ENCODE data around the gene PIGP. TPM values are rescaled to one million over a fixed set of nuclear protein-coding genes. Genes with fewer than 3 reads are reported as not detected.
"Not testable (repeated sequence)": the region's sequence is repeated elsewhere in the genome, so short reads cannot be mapped to it uniquely, and the experiment has no call there.

The PIGP gene
- total and polyA plus RNA-seq, 10 donors, result 9.2 to 26.0 (median 16.8) TPM

DNA sequence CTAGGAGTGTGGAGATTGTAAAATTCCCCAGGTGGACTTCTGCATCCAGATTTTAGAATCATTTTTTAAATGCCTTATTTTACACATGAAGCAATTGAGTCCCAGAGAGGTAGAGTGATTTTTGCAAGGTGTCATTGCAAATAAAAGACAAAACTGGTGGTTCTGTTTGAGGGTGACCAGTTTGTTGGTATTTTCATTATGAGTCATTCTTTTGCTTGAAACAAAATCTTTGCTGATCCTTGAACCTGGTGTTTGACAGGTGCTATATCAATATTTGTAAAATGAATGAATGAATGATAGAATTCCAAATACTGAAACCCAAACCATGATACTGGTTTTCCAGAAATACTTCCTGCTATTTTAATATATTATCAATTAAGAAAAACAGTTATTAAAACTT lies 44.3 kb upstream of the PIGP start:
- intact Hi-C loops (cut with DNase I; ENCODE audit: low total_unique reads), result no loop called here
- TF ChIP-seq CTCF (IDR thresholded peaks at IDR 0.05 in 8 of 11, conservative IDR thresholded peaks at IDR 0.05 in 3 of 11) (no peak), POLR2AphosphoS5 (IDR thresholded peaks at IDR 0.05) (no peak), POLR2A (IDR thresholded peaks at IDR 0.05) (no peak)
- H3K27me3 ChIP-seq (replicated peaks in 1 of 7), result no peaks in the 10 kb centered on the region

GRCh38 chr21:37116459-37116858 lies 43.6 kb upstream of the PIGP start:
- H3K4me3 ChIP-seq; intact Hi-C loops (cut with DNase I; ENCODE audit: low total_unique reads); H3K4me1 ChIP-seq; H3K27me3 ChIP-seq (replicated peaks in 1 of 7); H3K27ac ChIP-seq; DNase-seq; H3K9me3 ChIP-seq: not testable (repeated sequence)
- H3K36me3 ChIP-seq, result peaks cover 0 to 31% (median 2%) of the 10 kb centered on the region in 6 donors
- WGBS, 5 donors, result 93 to 98% (median 97%) methylated on average over 2 of the region's 2 CpGs

More for the DNA sequence above, 44.3 kb upstream of the PIGP start:
- Histone ChIP-seq H3K27ac (no peak overlapping the region), H3K9me3 (no peaks in the 10 kb centered on the region), H3K4me1 (no peaks in the 10 kb centered on the region), H3K36me3 (peaks cover 0 to 31% (median 2%) of the 10 kb centered on the region in 6 donors), H3K4me3 (no peak overlapping the region)
- DNase-seq, result no peak

DNA sequence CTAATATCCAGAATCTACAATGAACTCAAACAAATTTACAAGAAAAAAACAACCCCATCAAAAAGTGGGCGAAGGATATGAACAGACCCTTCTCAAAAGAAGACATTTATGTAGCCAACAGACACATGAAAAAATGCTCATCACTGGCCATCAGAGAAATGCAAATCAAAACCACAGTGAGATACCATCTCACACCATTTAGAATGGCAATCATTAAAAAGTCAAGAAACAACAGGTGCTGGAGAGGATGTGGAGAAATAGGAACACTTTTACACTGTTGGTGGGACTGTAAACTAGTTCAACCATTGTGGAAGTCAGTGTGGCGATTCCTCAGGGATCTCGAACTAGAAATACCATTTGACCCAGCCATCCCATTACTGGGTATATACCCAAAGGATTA lies 41.4 kb upstream of the PIGP start:
- H3K4me1 ChIP-seq; H3K9me3 ChIP-seq; intact Hi-C loops (cut with DNase I; ENCODE audit: low total_unique reads); H3K4me3 ChIP-seq; H3K27me3 ChIP-seq (replicated peaks in 1 of 7); H3K27ac ChIP-seq; DNase-seq: not testable (repeated sequence)
- H3K36me3 ChIP-seq, result peaks cover 0 to 12% (median 1%) of the 10 kb centered on the region in 6 donors
- 85 to 97% (median 91%) methylated on average over 1 of the region's 3 CpGs for WGBS, 5 donors

DNA sequence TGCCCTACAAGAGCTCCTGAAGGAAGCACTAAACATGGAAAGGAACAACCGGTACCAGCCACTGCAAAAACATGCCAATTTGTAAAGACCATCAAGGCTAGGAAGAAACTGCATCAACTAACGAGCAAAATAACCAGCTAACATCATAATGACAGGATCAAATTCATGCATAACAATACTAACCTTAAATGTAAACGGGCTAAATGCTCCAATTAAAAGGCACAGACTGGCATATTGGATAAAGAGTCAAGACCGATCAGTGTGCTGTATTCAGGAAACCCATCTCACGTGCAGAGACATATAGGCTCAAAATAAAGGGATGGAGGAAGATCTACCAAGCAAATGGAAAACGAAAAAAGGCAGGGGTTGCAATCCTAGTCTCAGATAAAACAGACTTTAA lies 38.2 kb upstream of the PIGP start:
- H3K4me1 ChIP-seq; H3K27me3 ChIP-seq (replicated peaks in 1 of 7); DNase-seq; intact Hi-C loops (cut with DNase I; ENCODE audit: low total_unique reads); H3K4me3 ChIP-seq; H3K27ac ChIP-seq: not testable (repeated sequence)
- Histone ChIP-seq H3K9me3 (peaks cover 0 to 12% (median 2%) of the 10 kb centered on the region in 8 donors), H3K36me3 (peaks cover 0 to 17% (median 12%) of the 10 kb centered on the region in 6 donors)
- 89 to 98% (median 95%) methylated on average over 5 to 6 of the region's 6 CpGs for WGBS, 5 donors

DNA sequence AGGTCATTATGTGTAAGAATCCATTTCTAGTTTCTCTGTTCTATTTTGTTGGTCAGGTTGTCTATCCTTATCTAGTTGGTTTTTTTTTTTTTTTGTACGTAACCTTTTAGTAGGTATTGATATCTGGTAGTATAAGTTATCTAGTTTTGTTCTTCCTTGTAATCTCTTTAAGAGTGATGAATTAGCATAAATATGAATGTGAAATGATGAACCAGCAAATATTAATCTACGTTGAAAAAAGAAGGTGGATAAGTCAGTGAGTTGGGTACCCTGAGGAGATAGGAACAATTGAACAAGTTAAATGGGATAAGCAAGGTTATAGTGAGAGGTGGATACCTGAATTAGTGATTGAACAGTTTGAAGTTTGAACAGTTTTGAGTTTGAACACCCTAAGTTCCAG lies 34.1 kb upstream of the PIGP start:
- Histone ChIP-seq H3K9me3 (peaks cover 0 to 12% (median 2%) of the 10 kb centered on the region in 8 donors), H3K27me3 (replicated peaks in 1 of 7) (no peaks in the 10 kb centered on the region), H3K36me3 (peaks cover 0 to 17% (median 12%) of the 10 kb centered on the region in 6 donors), H3K4me1 (no peaks in the 10 kb centered on the region), H3K4me3 (no peak overlapping the region), H3K27ac (no peak overlapping the region)
- 92 to 98% (median 96%) methylated on average over 2 of the region's 2 CpGs for WGBS, 5 donors
- DNase-seq, result no peak
- TF ChIP-seq CTCF (IDR thresholded peaks at IDR 0.05 in 8 of 11, conservative IDR thresholded peaks at IDR 0.05 in 3 of 11) (no peak), POLR2AphosphoS5 (IDR thresholded peaks at IDR 0.05) (no peak), POLR2A (IDR thresholded peaks at IDR 0.05) (no peak)
- intact Hi-C loops (cut with DNase I; ENCODE audit: low total_unique reads), result no loop called here

DNA sequence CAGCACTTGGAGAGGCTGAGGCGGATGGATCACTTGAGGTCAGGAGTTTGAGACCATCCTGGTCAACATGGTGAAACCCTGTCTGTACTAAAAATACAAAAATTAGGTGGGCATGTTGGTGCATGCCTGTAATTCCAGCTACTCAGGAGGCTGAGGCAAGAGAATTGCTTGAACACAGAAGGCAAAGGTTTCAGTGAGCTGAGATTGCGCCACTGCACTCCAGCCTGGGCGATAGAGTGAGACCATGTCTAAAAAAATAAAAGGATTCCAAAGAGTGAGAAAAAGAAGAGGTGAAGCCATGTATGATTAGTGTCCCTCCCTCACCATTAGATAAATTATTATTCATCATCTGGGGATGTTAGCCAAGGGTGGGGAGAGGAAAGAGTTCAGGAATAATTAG lies 29.9 kb upstream of the PIGP start:
- intact Hi-C loops (cut with DNase I; ENCODE audit: low total_unique reads); DNase-seq; H3K4me3 ChIP-seq; H3K4me1 ChIP-seq; H3K27ac ChIP-seq; H3K9me3 ChIP-seq; H3K27me3 ChIP-seq (replicated peaks in 1 of 7): not testable (repeated sequence)
- 95 to 98% (median 96%) methylated on average over 3 of the region's 3 CpGs for WGBS, 5 donors
- H3K36me3 ChIP-seq, result peaks cover 2 to 31% (median 16%) of the 10 kb centered on the region in 6 donors

Measured in spleen (tissue), 11 donors.